GM10248 (cell line): ENCODE results near the gene APLNR.

Source experiments
- CTCF ChIA-PET: fragments of 300-600 bp; sonication (Branson Sonifier 250); formaldehyde crosslinking; extraction: SDS; loops from one replicate; lab custom pipeline; 2021; ENCODE audit warnings: antibody characterized with exemption; lab: Yijun Ruan, JAX
- POLR2A ChIA-PET: fragments of 350-650 bp; sonication (Branson Sonifier 250); formaldehyde crosslinking; extraction: SDS; loops from one replicate; lab custom pipeline; 2020; ENCODE audit warnings: antibody characterized with exemption; lab: Yijun Ruan, JAX
- DNase-seq: peaks from one replicate; pipeline ENCODE4 v3.0.0; 2012; ENCODE audit errors: extremely low spot score
- CTCF ChIP-seq: IDR thresholded peaks from 2 replicates; pipeline ENCODE4 v1.5.1; 2012; ENCODE audit warnings: mild to moderate bottlenecking, low read depth; ENCODE audit errors: extremely low read depth, missing control alignments, control extremely low read depth

Gene APLNR

DNA sequence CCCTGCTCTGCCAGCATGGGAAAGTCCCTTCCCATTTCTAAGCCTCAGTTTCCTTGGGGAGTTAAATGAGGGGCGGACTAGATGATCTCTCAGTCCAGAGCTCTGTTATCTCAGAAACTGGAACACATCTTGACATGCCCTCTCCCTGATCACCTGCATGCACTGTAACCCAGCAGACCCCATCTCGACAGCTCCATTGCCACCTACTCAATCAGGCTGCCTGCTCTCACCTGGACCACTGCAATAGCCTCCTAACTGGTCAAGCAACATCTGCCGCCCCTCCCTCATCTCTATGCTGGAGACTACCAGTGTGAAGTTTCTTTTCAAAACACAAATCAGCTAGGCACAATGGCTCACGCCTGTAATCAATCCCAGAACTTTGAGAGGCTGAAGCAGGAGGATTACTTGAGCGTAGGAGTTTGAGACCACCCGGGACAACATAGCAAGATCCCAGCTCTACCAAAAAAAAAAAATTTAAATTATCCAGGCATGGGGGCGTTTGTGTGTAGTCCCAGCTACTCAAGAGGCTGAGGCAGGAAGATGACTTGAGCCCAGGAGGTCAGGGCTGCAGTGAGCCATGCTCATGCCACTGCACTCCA, 33.1 kb downstream of the APLNR start:
- POLR2A ChIA-PET, result no interaction called here
- no peak for TF ChIP-seq CTCF
- CTCF ChIA-PET, result interaction anchor here (1.0 to 1.5 kb wide), 5 partner anchors 9 to 317 kb away, joined by 3 to 4 read pairs (median 3); no protein-coding TSS in a partner anchor
- DNase-seq, result no peak

GRCh38 chr11:57203359-57203758, 33.7 kb downstream of the APLNR start:
- CTCF ChIA-PET, result interaction anchor here (1.0 to 1.5 kb wide), 4 partner anchors 22 to 317 kb away, joined by 3 to 4 read pairs (median 3); no protein-coding TSS in a partner anchor
- DNase-seq, result no peak
- TF ChIP-seq CTCF, result no peak
- POLR2A ChIA-PET, result no interaction called here

- no peak for TF ChIP-seq CTCF
- ChIA-PET CTCF (no interaction called here), POLR2A (no interaction called here)
- no peak for DNase-seq
These were observed 34.8 kb downstream of the APLNR start for GRCh38 chr11:57202281-57202680.

GRCh38 chr11:57200917-57201316, 36.1 kb downstream of the APLNR start:
- ChIA-PET CTCF (no interaction called here), POLR2A (no interaction called here)
- DNase-seq, result no peak
- TF ChIP-seq CTCF, result no peak

GRCh38 chr11:57199330-57199729, 37.7 kb downstream of the APLNR start:
- CTCF ChIA-PET, result no interaction called here
- no peak for DNase-seq
- no peak for TF ChIP-seq CTCF
- POLR2A ChIA-PET, result no interaction called here

DNA sequence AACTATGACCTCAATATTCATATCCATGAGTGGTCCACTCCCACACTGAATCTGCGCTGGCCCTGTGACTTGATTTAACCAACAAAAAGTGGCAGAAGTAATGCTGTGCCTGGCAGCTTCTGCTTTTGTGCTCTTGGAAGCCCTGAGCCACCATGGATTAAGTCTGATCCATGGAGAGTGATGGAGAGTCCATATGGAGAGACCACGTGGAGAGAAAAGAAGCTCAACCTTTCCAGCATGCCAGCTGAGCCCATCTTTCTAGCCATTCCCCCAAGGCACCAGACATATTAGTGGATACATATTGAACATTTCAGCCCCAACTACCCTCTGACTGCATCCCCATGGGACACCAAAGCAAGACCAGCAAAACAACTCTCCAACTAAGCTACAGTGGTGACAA, 39.3 kb downstream of the APLNR start:
- no peak for TF ChIP-seq CTCF
- no peak for DNase-seq
- ChIA-PET CTCF (no interaction called here), POLR2A (no interaction called here)
